SU-DHL-6 (cell line): ENCODE measurements around the gene GJB6.

Source experiments
- H2AFZ ChIP-seq: fragments of 200-600 bp; sonication (generic); 2 replicates; pipeline ENCODE4 v1.6.1; 2014; ENCODE audit warnings: low read depth, mild to moderate bottlenecking, moderate library complexity, mixed read lengths, antibody characterized with exemption, low read length; ENCODE audit not compliant: severe bottlenecking
- H3F3A ChIP-seq: fragments of 200-600 bp; shearing (Covaris generic); 2 replicates; pipeline ENCODE4 v1.6.0; 2016; ENCODE audit warnings: antibody characterized with exemption, mild to moderate bottlenecking; ENCODE audit not compliant: insufficient read depth
- H3K27ac ChIP-seq: fragments of 200-600 bp; sonication (generic); 2 replicates; pipeline ENCODE4 v1.5.1; 2016; ENCODE audit warnings: low read depth, mild to moderate bottlenecking, low read length, moderate library complexity, mixed read lengths
- H3K27me3 ChIP-seq: fragments of 200-600 bp; sonication (generic), shearing (Covaris generic); 2 replicates; pipeline ENCODE4 v1.6.0; 2014; ENCODE audit warnings: mild to moderate bottlenecking, low read length
- H3K36me3 ChIP-seq: fragments of 200-600 bp; sonication (generic); 2 replicates; pipeline ENCODE4 v1.6.1; 2014; ENCODE audit warnings: mild to moderate bottlenecking, low read length, mixed read lengths
- H3K4me2 ChIP-seq: fragments of 300-600, 200-600 bp; shearing (Covaris generic), sonication (generic); 2 replicates; pipeline ENCODE4 v1.6.0; 2014; ENCODE audit warnings: low read length, low read depth, mild to moderate bottlenecking; ENCODE audit not compliant: poor library complexity, severe bottlenecking
- H3K4me3 ChIP-seq: fragments of 200-600 bp; sonication (generic); 2 replicates; pipeline ENCODE4 v1.5.1; 2014; ENCODE audit warnings: antibody characterized with exemption, low read length, mild to moderate bottlenecking, mixed read lengths; ENCODE audit not compliant: insufficient read depth, poor library complexity, severe bottlenecking
- H3K79me2 ChIP-seq: fragments of 200-600 bp; sonication (generic); 2 replicates; pipeline ENCODE4 v1.6.1; 2014; ENCODE audit warnings: mild to moderate bottlenecking, low read length, moderate library complexity; ENCODE audit not compliant: insufficient read depth
- H3K9ac ChIP-seq: fragments of 200-600 bp; sonication (generic); 2 replicates; pipeline ENCODE4 v1.7.0; 2014; ENCODE audit warnings: mild to moderate bottlenecking, low read length
- H3K9me2 ChIP-seq: fragments of 200-600 bp; sonication (generic); replicated peaks from 2 replicates; pipeline ENCODE4 v1.6.1; 2014; ENCODE audit warnings: low read length; ENCODE audit not compliant: insufficient read depth
- H3K9me3 ChIP-seq: fragments of 200-600 bp; sonication (generic); 2 replicates; pipeline ENCODE4 v1.6.1; 2014; ENCODE audit warnings: low read length, mixed read lengths; ENCODE audit not compliant: insufficient read depth
- H4K20me1 ChIP-seq: fragments of 200-600 bp; sonication (generic); 2 replicates; pipeline ENCODE4 v1.6.1; 2014; ENCODE audit warnings: low read depth, mild to moderate bottlenecking, antibody characterized with exemption, low read length, moderate library complexity, mixed read lengths
- CTCF ChIP-seq: fragments of 200-600 bp; sonication (generic); IDR thresholded peaks from one replicate; pipeline ENCODE4 v1.5.1; 2017; ENCODE audit warnings: antibody characterized with exemption, mild to moderate bottlenecking, low read length, moderate library complexity; ENCODE audit not compliant: insufficient read depth, poor library complexity, severe bottlenecking
- EZH2phosphoT487 ChIP-seq: fragments of 200-600 bp; sonication (generic), shearing (Covaris generic); conservative IDR thresholded peaks from 2 replicates; pipeline ENCODE4 v1.6.1; 2018; ENCODE audit warnings: mild to moderate bottlenecking, antibody characterized with exemption, low read length, moderate library complexity, mixed read lengths

Gene GJB6

GRCh38 chr13:20247963-20248362 is 15.8 kb upstream of the GJB6 start:
- Histone ChIP-seq H3K9me2 (no peaks in the 10 kb centered on the region), H3K9ac (no peak overlapping the region), H3F3A (no peaks in the 10 kb centered on the region), H4K20me1 (no peaks in the 10 kb centered on the region), H3K9me3 (no peaks in the 10 kb centered on the region), H3K27ac (no peak overlapping the region), H3K4me2 (no peak overlapping the region), H2AFZ (no peak overlapping the region), H3K27me3 (no peaks in the 10 kb centered on the region), H3K4me3 (no peak overlapping the region), H3K36me3 (no peaks in the 10 kb centered on the region), H3K79me2 (no peaks in the 10 kb centered on the region)
- no peak for TF ChIP-seq EZH2phosphoT487
- TF ChIP-seq CTCF, result no peak

- no peak overlapping the region for H3K27ac ChIP-seq
- H3K9ac ChIP-seq, result no peak overlapping the region
- H3K27me3 ChIP-seq, result no peaks in the 10 kb centered on the region
- H3K4me2 ChIP-seq, result no peak overlapping the region
- no peaks in the 10 kb centered on the region for H3F3A ChIP-seq
- no peak overlapping the region for H2AFZ ChIP-seq
- TF ChIP-seq EZH2phosphoT487 (no peak), CTCF (no peak)
- no peaks in the 10 kb centered on the region for H3K9me3 ChIP-seq
- no peak overlapping the region for H3K4me3 ChIP-seq
- no peaks in the 10 kb centered on the region for H3K36me3 ChIP-seq
- H4K20me1 ChIP-seq, result no peaks in the 10 kb centered on the region
- H3K9me2 ChIP-seq, result no peaks in the 10 kb centered on the region
- H3K79me2 ChIP-seq, result no peaks in the 10 kb centered on the region
Observed at GRCh38 chr13:20247403-20247802, 15.3 kb upstream of the GJB6 start.

GRCh38 chr13:20241593-20241992 is 9.5 kb upstream of the GJB6 start:
- H3K9me2 ChIP-seq, result no peaks in the 10 kb centered on the region
- H3K36me3 ChIP-seq, result no peaks in the 10 kb centered on the region
- no peak overlapping the region for H3K27ac ChIP-seq
- no peaks in the 10 kb centered on the region for H3K79me2 ChIP-seq
- no peaks in the 10 kb centered on the region for H3K27me3 ChIP-seq
- H3K4me3 ChIP-seq, result no peak overlapping the region
- no peak overlapping the region for H3K4me2 ChIP-seq
- H3F3A ChIP-seq, result no peaks in the 10 kb centered on the region
- no peaks in the 10 kb centered on the region for H4K20me1 ChIP-seq
- H2AFZ ChIP-seq, result no peak overlapping the region
- TF ChIP-seq CTCF, result no peak
- no peak for TF ChIP-seq EZH2phosphoT487
- no peaks in the 10 kb centered on the region for H3K9me3 ChIP-seq
- no peak overlapping the region for H3K9ac ChIP-seq
